Measurements from ENCODE around the gene FOXG1.
A peak's percentile ranks its signal among the peaks of the same experiment; 100 is the strongest.

FOXG1 gene

GRCh38 chr14:28762303-28762954 lies 4.2 kb upstream of the FOXG1 start:
- DNase-seq, result no peak

DNA sequence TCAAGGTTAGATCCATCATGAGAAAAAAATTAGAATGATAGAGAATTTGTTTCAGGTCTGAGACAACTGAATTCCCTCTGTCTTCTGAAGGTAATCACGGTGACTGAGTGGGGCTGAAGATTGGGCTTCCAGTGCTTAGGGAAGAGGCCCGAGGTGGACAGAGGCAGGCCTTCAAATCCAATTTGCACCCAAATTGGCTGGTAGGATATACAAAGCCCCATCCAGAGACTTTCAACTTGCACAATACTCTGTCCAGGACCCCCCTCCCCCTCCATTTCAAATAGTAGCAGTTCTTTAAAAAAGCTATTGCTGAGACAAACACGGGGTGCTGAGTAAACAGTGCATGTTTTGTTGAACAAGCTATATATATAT lies 3.6 kb upstream of the FOXG1 start:
- no peak for DNase-seq

DNA sequence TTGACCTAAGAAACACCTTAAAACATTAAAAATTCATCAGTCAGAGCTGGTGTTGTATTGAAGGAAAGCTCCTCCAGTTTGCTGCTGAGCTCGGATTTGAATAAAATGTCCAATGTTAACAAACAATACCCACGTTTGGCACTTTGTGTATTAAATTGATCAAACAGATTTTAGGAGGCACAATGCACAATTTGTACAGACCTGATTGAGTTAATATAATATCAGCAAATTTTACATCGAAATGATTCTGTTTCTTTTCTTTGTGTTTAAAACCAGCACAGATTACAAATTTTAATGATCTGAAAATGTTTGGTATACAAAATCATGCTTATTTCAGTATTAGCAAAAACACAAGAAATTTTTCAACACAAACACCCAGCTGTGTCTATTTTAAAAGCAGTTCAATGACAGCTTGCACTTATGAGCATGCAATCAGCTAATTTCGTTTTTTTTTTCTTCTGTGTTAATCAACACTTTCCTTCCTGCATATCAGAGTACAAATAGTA lies 2.8 kb upstream of the FOXG1 start:
- no peak for DNase-seq

- peak; percentile 90 for DNase-seq
Observed at GRCh38 chr14:28764257-28765160, 2.1 kb upstream of the FOXG1 start.

- no peak for DNase-seq
Observed at GRCh38 chr14:28765169-28765830, 1.3 kb upstream of the FOXG1 start.

GRCh38 chr14:28765831-28766468 lies 637 bp upstream of the FOXG1 start:
- peak; percentile 53 for DNase-seq

- no peak for DNase-seq
Observed at GRCh38 chr14:28767030-28767852, 654 bp downstream of the FOXG1 start.

GRCh38 chr14:28767853-28768741 lies 1.5 kb downstream of the FOXG1 start:
- DNase-seq, result no peak

DNA sequence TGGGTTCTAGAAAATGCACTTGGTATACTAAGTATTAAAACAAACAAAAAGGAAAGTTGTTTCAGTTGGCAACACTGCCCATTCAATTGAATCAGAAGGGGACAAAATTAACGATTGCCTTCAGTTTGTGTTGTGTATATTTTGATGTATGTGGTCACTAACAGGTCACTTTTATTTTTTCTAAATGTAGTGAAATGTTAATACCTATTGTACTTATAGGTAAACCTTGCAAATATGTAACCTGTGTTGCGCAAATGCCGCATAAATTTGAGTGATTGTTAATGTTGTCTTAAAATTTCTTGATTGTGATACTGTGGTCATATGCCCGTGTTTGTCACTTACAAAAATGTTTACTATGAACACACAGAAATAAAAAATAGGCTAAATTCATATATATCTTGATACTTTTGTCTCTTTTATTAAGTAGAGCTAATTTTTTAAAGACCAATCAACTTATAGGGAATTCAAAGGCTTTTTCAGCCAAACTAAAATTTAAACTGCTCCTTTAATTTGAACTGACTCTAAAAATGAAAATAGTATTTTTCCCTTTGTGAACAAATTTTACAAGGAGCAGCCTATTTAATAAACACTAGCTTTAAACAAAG lies 2.8 kb downstream of the FOXG1 start:
- no peak for DNase-seq

- DNase-seq, result no peak
Observed at GRCh38 chr14:28770061-28770460, 3.5 kb downstream of the FOXG1 start.

DNA sequence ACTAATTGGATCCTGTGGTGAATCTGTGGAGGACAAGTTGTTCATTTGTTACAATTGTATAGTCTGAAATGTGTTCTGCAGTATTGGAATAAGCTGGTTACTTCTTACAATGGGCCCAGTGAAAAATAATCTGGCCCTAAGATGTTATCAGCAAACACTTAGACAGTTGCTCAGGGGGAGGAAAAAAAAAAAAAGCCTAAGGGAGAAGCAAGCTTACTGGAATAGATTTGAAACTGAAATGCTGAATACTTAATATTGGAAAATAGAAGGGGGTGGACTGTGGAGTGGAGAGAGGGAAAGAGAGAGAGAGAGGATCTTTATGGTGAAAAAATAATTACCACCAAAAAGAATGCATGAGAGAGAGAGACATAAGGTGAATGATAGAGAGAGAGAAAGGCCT lies 4.0 kb downstream of the FOXG1 start:
- peak; percentile 70 for DNase-seq

DNA sequence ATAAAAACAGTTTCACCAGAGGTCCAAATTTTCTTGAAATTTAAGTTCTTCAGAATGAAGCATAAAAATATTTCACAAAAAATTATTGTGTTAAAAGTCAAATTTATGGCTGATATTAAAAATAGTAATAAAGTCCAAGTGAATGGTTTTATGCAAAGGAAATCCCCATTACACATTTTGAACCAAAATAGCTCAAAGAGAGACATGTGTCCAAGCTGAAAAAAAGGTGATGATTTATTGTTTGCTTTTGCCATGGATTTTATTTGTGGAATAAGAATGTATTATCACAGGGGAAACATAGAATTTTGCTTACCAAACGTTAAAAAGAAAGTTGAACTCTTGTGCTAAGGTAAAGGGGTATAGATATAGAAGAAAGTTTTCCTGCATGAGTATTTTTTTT lies 4.6 kb downstream of the FOXG1 start:
- DNase-seq, result no peak

DNA sequence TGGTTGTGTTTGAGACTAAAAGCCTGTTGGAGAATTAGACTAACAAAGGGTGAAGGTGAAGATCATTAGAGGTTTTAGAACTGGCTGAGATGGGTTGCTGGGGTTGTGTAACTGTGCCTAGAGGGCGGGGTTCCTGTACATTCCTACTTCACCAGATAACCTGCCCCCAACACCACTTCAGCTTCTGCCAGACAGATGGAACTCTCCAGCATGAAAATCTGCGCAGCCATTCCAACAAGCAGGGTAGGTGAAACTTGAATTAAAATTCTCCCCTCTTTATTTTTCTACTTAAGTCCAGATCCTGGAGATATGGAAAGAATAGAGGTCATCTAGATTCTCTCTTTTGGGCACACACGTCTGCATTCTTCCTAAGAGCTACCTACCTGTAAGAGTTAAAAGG lies 6.0 kb downstream of the FOXG1 start:
- peak; percentile 90 for DNase-seq

DNA sequence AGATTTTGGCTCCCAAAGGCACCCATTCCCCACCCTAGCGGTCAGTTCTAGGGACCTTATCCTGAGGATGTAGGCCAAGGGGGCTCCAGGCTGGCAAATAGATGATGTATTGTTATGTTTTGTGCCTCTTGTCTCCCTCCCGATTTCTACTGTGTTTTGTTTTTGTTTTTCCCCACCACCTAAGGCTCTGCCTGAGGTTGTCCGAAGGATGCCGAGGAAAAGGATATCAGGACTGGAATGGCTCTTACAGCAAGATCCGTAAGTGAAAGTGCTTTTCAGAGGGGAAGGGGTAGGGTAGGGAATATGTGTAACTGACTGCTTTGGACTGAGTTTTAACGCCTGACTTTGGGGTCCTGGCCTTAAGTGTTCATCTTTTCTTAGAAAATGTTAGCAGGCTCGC lies 6.6 kb downstream of the FOXG1 start:
- peak; percentile 63 for DNase-seq

- peak; percentile 78 for DNase-seq
Observed at GRCh38 chr14:28773861-28774691, 7.5 kb downstream of the FOXG1 start.

DNA sequence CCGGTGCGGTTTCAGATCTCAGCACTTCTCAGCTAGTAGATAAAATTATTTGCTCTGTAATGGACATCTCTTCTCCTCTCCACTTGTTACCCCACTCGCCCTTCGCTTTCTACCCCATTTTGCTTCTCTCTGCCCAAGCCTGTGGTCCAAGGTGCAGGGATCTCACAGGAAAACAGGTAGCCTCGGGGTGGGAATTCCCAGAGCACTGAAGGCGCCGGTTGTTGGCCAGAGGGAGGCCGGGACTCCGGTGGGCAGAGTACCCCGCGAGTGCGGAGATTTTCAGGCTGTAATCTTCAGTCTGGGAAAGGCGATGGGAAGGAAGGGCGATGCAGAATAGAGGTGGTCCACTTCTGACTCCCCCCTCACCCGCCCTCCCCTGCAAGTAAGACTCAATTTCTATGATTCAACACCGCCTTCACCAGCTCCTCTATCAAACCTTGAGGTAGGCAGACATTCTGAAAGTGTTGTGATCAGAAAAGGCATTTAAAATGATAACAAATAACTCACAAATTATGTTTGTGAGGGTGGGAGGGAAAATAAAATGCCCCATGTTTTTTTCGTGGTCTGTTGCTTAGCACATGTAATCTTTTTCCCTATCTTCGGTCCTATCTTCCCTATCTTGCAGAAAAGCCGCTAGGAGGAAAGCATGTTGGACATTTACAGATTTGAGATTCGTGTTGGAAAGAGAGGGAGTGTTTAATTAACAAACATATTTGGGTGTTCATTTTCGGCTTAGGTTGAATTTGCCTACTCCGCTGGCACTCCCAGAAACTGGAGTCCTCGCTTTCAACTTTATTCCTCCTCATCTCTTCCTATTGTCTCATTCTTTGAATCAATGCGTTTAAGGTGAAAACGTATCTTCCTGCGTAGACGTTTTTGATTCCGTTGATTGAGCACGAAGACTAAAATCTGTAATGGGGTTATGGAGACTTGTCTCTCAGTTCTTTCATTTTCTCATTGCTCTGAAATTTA lies 8.5 kb downstream of the FOXG1 start:
- peak; percentile 38 for DNase-seq

- no peak for DNase-seq
Observed at GRCh38 chr14:28776482-28777266, 10.1 kb downstream of the FOXG1 start.
